ENCODE data around the gene MYO19.
"Not testable (repeated sequence)": the region's sequence is repeated elsewhere in the genome, so short reads cannot be mapped to it uniquely, and the experiment has no call there.

The MYO19 gene

GRCh38 chr17:36527621-36528250, 6.9 kb downstream of the MYO19 start:
- no peak for DNase-seq

- DNase-seq: no peak
These were observed 8.8 kb downstream of the MYO19 start for GRCh38 chr17:36525888-36526287.

- DNase-seq: no peak
These were observed 9.6 kb downstream of the MYO19 start for GRCh38 chr17:36525113-36525512.

- DNase-seq: no peak
These were observed 10.2 kb downstream of the MYO19 start for GRCh38 chr17:36524428-36524876.

GRCh38 chr17:36523113-36523512, 11.6 kb downstream of the MYO19 start:
- peak; percentile 8 for DNase-seq

GRCh38 chr17:36515837-36516236, 18.8 kb downstream of the MYO19 start:
- DNase-seq: no peak

GRCh38 chr17:36514856-36515255, 19.8 kb downstream of the MYO19 start:
- no peak for DNase-seq

- no peak for DNase-seq
These were observed 22.0 kb downstream of the MYO19 start for GRCh38 chr17:36512641-36513040.

- DNase-seq: no peak
These were observed 23.5 kb downstream of the MYO19 start for GRCh38 chr17:36511216-36511615.

GRCh38 chr17:36510636-36511035, 24.0 kb downstream of the MYO19 start:
- no peak for DNase-seq

GRCh38 chr17:36509272-36509985, 25.2 kb downstream of the MYO19 start:
- DNase-seq: no peak

GRCh38 chr17:36508439-36508838, 26.2 kb downstream of the MYO19 start:
- not testable (repeated sequence) for DNase-seq

GRCh38 chr17:36507266-36507665, 27.4 kb downstream of the MYO19 start:
- DNase-seq: no peak

GRCh38 chr17:36506831-36507230, 27.8 kb downstream of the MYO19 start:
- DNase-seq: no peak

GRCh38 chr17:36506249-36506826, 28.3 kb downstream of the MYO19 start:
- DNase-seq: no peak

GRCh38 chr17:36505171-36505570, 29.5 kb downstream of the MYO19 start:
- no peak for DNase-seq

- DNase-seq: no peak
These were observed 30.5 kb downstream of the MYO19 start for GRCh38 chr17:36504156-36504545.

GRCh38 chr17:36503456-36504155, 31.1 kb downstream of the MYO19 start:
- no peak for DNase-seq

GRCh38 chr17:36501963-36502362, 32.7 kb downstream of the MYO19 start:
- DNase-seq: no peak

GRCh38 chr17:36501351-36501750, 33.3 kb downstream of the MYO19 start:
- no peak for DNase-seq

GRCh38 chr17:36500745-36501225, 33.9 kb downstream of the MYO19 start:
- no peak for DNase-seq

GRCh38 chr17:36498560-36499300, 35.9 kb downstream of the MYO19 start:
- DNase-seq: no peak

GRCh38 chr17:36498155-36498554, 36.5 kb downstream of the MYO19 start:
- DNase-seq: peak; percentile 11
